A549 (cell line): Measurements from ENCODE around the gene ZNF710. TPM values are rescaled to one million over a fixed set of nuclear protein-coding genes. Genes with fewer than 3 reads are reported as not detected.

Experiments used
- ATAC-seq, 2 experiments: fragments of 200-7000 bp in 1 of 2; fragments of >200 bp in 1 of 2; cut with Nextera tagmentation in 1 of 2; cut with Tn5 transposase in 1 of 2; 3 replicates each; pipeline versions ENCODE4 v1.8.0 to v1.9.1; 2018 to 2020; ENCODE audit warnings: mild to moderate bottlenecking in 1 of 2, moderate library complexity in 1 of 2
- CTCF ChIA-PET: fragments of 300-600 bp; sonication (Branson Sonifier 250); formaldehyde crosslinking; extraction: SDS; loops from one replicate; lab custom pipeline; 2021; ENCODE audit warnings: antibody characterized with exemption, inconsistent platforms; lab: Yijun Ruan, JAX
- POLR2A ChIA-PET: fragments of 350-600 bp; formaldehyde crosslinking; extraction: SDS; loops from one replicate; lab custom pipeline; 2021; ENCODE audit warnings: antibody characterized with exemption, inconsistent platforms; lab: Yijun Ruan, JAX
- DNase-seq, 2 experiments: peaks; one replicate each; pipeline versions ENCODE4 v3.0.0 to v3.0.0-alpha.2; 2011 to 2016; ENCODE audit warnings: low read depth in 1 of 2, low spot score in 1 of 2
- FAIRE-seq: peaks from 2 replicates; lab custom pipeline; 2011; peaks lifted over from hg19 to GRCh38; lab: Jason Lieb, UNC
- H3K27ac ChIP-seq, 2 experiments: fragments of >200 bp; sonication (Bioruptor Twin); formaldehyde crosslinking; 3 replicates each; pipeline ENCODE4 v1.5.1; 2016 to 2017
- H3K4me1 ChIP-seq: fragments of >200 bp; sonication (Bioruptor Twin); formaldehyde crosslinking; 3 replicates; pipeline ENCODE4 v1.6.1; 2016
- H3K4me2 ChIP-seq: fragments of >200 bp; sonication (Bioruptor Twin); formaldehyde crosslinking; 3 replicates; pipeline ENCODE4 v1.6.1; 2016
- H3K4me3 ChIP-seq: fragments of >200 bp; sonication (Bioruptor Twin); formaldehyde crosslinking; 3 replicates; pipeline ENCODE4 v1.5.1; 2016
- H3K9me3 ChIP-seq: fragments of >200 bp; sonication (Bioruptor Twin); formaldehyde crosslinking; 3 replicates; pipeline ENCODE4 v1.6.1; 2016
- EP300 ChIP-seq, 2 experiments: fragments of >200 bp; sonication (Bioruptor Twin); formaldehyde crosslinking; IDR thresholded peaks; 2 replicates in 1 of 2; 3 replicates in 1 of 2; pipeline ENCODE4 v1.6.1; 2016 to 2017
- ESRRA ChIP-seq: fragments of 150-350 bp; IDR thresholded peaks from 2 replicates; pipeline ENCODE4 v1.6.1; 2014; ENCODE audit warnings: mild to moderate bottlenecking, low read length, borderline replicate concordance
- FOSB ChIP-seq: fragments of 250-450 bp; sonication (Bioruptor Pico); IDR thresholded peaks from 2 replicates; pipeline ENCODE4 v1.5.0; 2020; ENCODE audit warnings: mild to moderate bottlenecking, moderate library complexity
- HOXB5 ChIP-seq: fragments of 250-450 bp; sonication (Bioruptor Pico); IDR thresholded peaks from 2 replicates; pipeline ENCODE4 v1.5.0; 2020; ENCODE audit warnings: mild to moderate bottlenecking, moderate library complexity
- JUN ChIP-seq, 2 experiments: fragments of >200 bp; sonication (Bioruptor Twin); formaldehyde crosslinking; IDR thresholded peaks; 2 replicates in 1 of 2; 3 replicates in 1 of 2; pipeline ENCODE4 v1.6.1; 2016 to 2017
- KDM1A ChIP-seq: fragments of 200-600 bp; sonication (generic); IDR thresholded peaks from 2 replicates; pipeline ENCODE4 v1.6.1; 2016; ENCODE audit warnings: low read depth, mild to moderate bottlenecking
- NR3C1 ChIP-seq: fragments of >200 bp; sonication (Bioruptor Twin); formaldehyde crosslinking; IDR thresholded peaks from 3 replicates; pipeline ENCODE4 v1.6.1; 2017
- POLR2A ChIP-seq: IDR thresholded peaks from 2 replicates; pipeline ENCODE4 v1.6.1; 2012; ENCODE audit warnings: mild to moderate bottlenecking, low read length
- POLR2AphosphoS2 ChIP-seq: conservative IDR thresholded peaks from 2 replicates; pipeline ENCODE4 v1.6.1; 2012; ENCODE audit warnings: low read length, improper control_type of control experiment, inconsistent platforms
- RCOR1 ChIP-seq: fragments of 150-350 bp; IDR thresholded peaks from 2 replicates; pipeline ENCODE4 v1.6.1; 2014; ENCODE audit warnings: antibody characterized with exemption, low read length, low read depth
- TFCP2L1 ChIP-seq: fragments of 250-450 bp; sonication (Bioruptor Pico); IDR thresholded peaks from 2 replicates; pipeline ENCODE4 v1.5.0; 2021; ENCODE audit warnings: mild to moderate bottlenecking
- ZFP36 ChIP-seq: fragments of 450-650 bp; IDR thresholded peaks from 2 replicates; pipeline ENCODE4 v1.6.1; 2014; ENCODE audit warnings: borderline replicate concordance; ENCODE audit not compliant: partially characterized antibody
- WGBS: methylation state at CpG from one replicate; pipeline ENCODE4 v1.1.6; 2017; ENCODE audit errors: missing lambda C conversion rate; 5-methylcytosine and 5-hydroxymethylcytosine counted together
- polyA plus RNA-seq, 4 experiments: library from polyadenylated mRNA; depleted of rRNA in 3 of 4; stranded (reverse); fragments of >200 nt; fragmentation: RNase III in 1 of 4; extraction: RNeasy Plus Mini Kit Qiagen cat#74134 plus additional on column Dnase treatment in 1 of 4; gene quantifications; 2 replicates in 3 of 4; 3 replicates in 1 of 4; pipeline ENCODE4 v1.2.3, GENCODE V29; 2011 to 2017
- TF ChIP-seq, protein P1 (sequence below): fragments of 150-350 bp; IDR thresholded peaks from 2 replicates; pipeline ENCODE4 v1.6.1; 2014; ENCODE audit warnings: low read depth, mild to moderate bottlenecking, low read length
- TF ChIP-seq, protein P2 (sequence below): fragments of >200 bp; sonication (Bioruptor Twin); formaldehyde crosslinking; IDR thresholded peaks from 3 replicates; pipeline ENCODE4 v1.5.1; 2016

ZNF710 gene
- polyA plus RNA-seq, 2 of the 4 experiments (the other 2 are of a cell fraction), result 2.6 to 7.8 TPM

DNA sequence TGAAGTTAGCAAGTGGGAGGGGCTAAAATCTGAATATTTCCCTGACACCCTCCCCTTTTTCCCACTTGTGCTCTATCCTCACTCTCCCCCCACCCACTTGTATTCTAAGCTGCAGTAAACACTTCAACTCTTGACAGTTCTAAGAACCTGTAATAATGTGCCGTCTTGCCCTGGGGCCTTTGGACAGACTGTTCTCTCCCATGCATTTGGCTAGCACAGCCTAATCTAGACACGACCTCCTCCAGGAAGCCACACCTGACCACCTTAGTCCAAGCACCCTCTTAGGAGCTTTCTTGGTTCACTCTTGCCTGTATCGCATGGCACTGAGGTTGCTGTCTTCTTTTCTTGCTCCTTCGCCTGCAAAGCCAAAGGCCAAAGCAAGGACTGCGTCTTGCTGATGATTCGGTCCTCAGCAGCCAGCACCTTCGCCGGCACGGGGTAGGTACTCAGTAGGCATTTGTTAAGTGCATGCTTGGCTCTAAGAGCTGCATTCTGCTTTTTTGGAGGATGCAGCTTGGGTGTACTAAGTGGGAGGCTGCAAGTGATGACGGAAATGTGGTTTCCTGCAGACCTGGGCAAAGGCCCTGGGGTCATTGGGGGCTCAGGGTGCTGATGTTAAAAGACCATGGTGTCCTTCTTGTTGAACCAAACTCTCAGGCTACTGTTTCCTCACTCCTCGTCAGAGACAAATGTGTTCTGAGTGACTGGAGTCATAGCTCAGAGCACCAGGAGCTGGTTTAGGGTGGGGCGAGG is 2.0 kb upstream of the ZNF710 start:
- DNase-seq (no peak), ATAC-seq (no peak; a peak in 1 of 6 replicates)
- Histone ChIP-seq H3K27ac (peak overlapping the region; percentile 93 to 97; a peak in 4 of 6 replicates), H3K9me3 (no peaks in the 10 kb centered on the region), H3K4me3 (no peak overlapping the region)
- ChIA-PET CTCF (interaction anchor here (1.0 to 2.3 kb wide), 4 partner anchors 27 to 100 kb away, joined by 3 to 11 read pairs (median 10); no protein-coding TSS in a partner anchor), POLR2A (interaction anchor here (0.6 to 1.7 kb wide), 2 partner anchors 88 to 249 kb away, joined by 4 to 16 read pairs; partner anchors contain the start of gene MESP1)
- 77% methylated on average over 12 of the region's 12 CpGs for WGBS
- TF ChIP-seq ESRRA, result no peak
- no peak for TF ChIP-seq FOSB (CRISPR knock-in tag)
- TF ChIP-seq, protein P1, sequence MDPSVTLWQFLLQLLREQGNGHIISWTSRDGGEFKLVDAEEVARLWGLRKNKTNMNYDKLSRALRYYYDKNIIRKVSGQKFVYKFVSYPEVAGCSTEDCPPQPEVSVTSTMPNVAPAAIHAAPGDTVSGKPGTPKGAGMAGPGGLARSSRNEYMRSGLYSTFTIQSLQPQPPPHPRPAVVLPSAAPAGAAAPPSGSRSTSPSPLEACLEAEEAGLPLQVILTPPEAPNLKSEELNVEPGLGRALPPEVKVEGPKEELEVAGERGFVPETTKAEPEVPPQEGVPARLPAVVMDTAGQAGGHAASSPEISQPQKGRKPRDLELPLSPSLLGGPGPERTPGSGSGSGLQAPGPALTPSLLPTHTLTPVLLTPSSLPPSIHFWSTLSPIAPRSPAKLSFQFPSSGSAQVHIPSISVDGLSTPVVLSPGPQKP, result no peak
- no peak for TF ChIP-seq NR3C1
- TF ChIP-seq KDM1A, result 0 out of 2 replicates have a peak, but pooled peaks have one; percentile 24
- TF ChIP-seq JUN (IDR thresholded peaks at IDR 0.05), result 0 out of 5 replicates have a peak, but pooled peaks of 1 of the 2 experiments have one; percentile 1
- TF ChIP-seq, all 56 proteins: peak for 2
- H3K4me1 ChIP-seq, result peaks cover 46% of the 10 kb centered on the region
- H3K4me2 ChIP-seq, result peak overlapping the region; percentile 80
- FAIRE-seq, result no peak

DNA sequence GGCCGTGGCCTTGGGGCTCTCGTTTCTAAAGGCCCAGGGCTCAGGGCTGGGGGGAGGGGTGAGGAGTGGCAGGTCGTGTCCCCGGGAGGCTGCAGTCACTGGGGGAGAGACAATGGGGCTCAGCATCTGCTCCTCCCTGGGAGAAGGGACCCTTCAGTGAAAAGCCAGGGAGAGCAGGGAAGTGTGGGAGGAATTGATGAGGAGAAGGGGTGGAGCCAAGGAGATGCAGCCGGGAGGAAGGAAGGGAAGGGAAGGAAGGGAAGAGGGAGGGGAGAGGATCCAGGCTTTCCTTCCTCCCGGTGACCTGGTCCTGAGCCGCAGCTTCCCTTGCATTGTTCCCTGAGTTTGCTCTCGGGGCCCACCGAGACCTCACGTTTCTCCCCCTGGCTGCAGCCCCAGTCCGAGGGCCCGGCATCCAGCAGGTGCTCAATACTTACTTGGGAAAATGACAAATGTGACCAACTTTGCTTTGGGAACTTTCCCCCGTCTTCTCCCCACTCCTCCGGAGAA is 1.4 kb upstream of the ZNF710 start:
- H3K4me2 ChIP-seq, result peak overlapping the region; percentile 80; the same call in 2 of the 3 replicates
- CTCF ChIA-PET, result interaction anchor here (0.7 to 2.3 kb wide), 2 partner anchors 101 kb away, joined by 3 to 10 read pairs; no protein-coding TSS in a partner anchor
- DNase-seq, result no peak

DNA sequence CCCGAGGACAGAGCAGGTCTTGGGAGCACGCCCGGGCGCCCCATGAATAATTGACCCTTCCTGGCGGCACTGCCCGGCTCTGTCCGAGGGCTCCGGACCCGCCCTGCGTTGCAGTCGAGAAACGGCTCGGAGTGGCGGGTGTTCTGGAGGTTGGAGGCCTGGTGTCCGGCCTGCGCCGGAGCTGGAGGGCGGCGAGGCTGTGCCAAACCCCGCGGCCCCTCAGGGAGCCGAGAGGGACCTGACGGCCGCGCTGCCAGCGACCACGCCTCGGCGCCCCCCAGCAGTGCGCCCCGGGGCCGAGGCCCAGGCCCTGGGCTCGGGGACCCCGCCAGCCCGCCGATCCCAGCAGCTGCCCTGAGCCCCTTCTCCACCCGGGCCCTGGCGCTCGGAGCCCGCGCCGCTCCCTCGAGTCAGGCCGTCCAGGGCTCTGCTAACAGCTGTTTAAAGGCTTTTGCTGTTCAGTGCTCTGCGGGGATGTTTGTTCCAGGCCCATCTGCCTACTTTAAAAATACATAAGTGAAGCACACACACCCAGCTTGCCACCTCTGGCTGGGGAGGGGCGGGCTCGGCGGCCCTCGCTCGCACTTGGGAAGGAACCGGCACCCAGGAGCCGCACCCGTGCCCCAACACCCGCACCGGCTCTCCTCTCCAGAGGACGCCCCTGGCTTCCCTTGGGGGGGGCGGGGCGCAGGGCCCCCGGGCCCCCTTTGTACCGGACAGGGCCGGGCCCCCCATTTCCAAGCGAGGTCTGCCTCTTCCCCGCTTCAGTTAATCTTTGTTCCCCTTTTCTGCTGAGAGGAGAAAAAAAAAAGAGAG is 730 bp upstream of the ZNF710 start:
- ChIA-PET CTCF (interaction anchor here (0.6 to 0.7 kb wide), 2 partner anchors 102 to 179 kb away, joined by 3 to 4 read pairs; no protein-coding TSS in a partner anchor), POLR2A (interaction anchor here (0.9 kb wide), 1 partner anchor 87 kb away, joined by 3 read pairs; the partner anchor contains the start of gene ARPIN)
- no peak for TF ChIP-seq TFCP2L1 (CRISPR knock-in tag)
- TF ChIP-seq HOXB5 (CRISPR knock-in tag), result no peak
- TF ChIP-seq ZFP36, result no peak
- TF ChIP-seq EP300 (IDR thresholded peaks at IDR 0.05), result no peak
- TF ChIP-seq RCOR1, result no peak
- TF ChIP-seq ESRRA, result no peak
- TF ChIP-seq POLR2AphosphoS2, result no peak
- Histone ChIP-seq H3K4me3 (peak overlapping the region; percentile 85), H3K9me3 (no peaks in the 10 kb centered on the region), H3K4me1 (peaks cover 59% of the 10 kb centered on the region), H3K27ac (peak overlapping the region; percentile 93 to 97), H3K4me2 (peak overlapping the region; percentile 80)
- no peak for DNase-seq
- no peak for ATAC-seq
- 78% methylated on average over 57 of the region's 63 CpGs for WGBS
- FAIRE-seq, result no peak

More for the DNA sequence above, 1.4 kb upstream of the ZNF710 start:
- Histone ChIP-seq H3K4me3 (no peak overlapping the region), H3K9me3 (no peaks in the 10 kb centered on the region), H3K27ac (peak overlapping the region; percentile 93 to 97; a peak in 4 of 6 replicates), H3K4me1 (peaks cover 53% of the 10 kb centered on the region)
- POLR2A ChIA-PET, result interaction anchor here (0.6 kb wide), 1 partner anchor 88 kb away, joined by 16 read pairs; no protein-coding TSS in a partner anchor
- FAIRE-seq, result no peak
- 72% methylated on average over 14 of the region's 14 CpGs for WGBS
- TF ChIP-seq, protein P2, sequence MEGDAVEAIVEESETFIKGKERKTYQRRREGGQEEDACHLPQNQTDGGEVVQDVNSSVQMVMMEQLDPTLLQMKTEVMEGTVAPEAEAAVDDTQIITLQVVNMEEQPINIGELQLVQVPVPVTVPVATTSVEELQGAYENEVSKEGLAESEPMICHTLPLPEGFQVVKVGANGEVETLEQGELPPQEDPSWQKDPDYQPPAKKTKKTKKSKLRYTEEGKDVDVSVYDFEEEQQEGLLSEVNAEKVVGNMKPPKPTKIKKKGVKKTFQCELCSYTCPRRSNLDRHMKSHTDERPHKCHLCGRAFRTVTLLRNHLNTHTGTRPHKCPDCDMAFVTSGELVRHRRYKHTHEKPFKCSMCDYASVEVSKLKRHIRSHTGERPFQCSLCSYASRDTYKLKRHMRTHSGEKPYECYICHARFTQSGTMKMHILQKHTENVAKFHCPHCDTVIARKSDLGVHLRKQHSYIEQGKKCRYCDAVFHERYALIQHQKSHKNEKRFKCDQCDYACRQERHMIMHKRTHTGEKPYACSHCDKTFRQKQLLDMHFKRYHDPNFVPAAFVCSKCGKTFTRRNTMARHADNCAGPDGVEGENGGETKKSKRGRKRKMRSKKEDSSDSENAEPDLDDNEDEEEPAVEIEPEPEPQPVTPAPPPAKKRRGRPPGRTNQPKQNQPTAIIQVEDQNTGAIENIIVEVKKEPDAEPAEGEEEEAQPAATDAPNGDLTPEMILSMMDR, result no peak
- TF ChIP-seq POLR2A, result no peak
- ATAC-seq, result peak in 1 of 2 experiments; percentile 7; a peak in 1 of 6 replicates
